ENCODE results near the gene CCNL2.
A peak's percentile ranks its signal among the peaks of the same experiment; 100 is the strongest.

CCNL2 gene

DNA sequence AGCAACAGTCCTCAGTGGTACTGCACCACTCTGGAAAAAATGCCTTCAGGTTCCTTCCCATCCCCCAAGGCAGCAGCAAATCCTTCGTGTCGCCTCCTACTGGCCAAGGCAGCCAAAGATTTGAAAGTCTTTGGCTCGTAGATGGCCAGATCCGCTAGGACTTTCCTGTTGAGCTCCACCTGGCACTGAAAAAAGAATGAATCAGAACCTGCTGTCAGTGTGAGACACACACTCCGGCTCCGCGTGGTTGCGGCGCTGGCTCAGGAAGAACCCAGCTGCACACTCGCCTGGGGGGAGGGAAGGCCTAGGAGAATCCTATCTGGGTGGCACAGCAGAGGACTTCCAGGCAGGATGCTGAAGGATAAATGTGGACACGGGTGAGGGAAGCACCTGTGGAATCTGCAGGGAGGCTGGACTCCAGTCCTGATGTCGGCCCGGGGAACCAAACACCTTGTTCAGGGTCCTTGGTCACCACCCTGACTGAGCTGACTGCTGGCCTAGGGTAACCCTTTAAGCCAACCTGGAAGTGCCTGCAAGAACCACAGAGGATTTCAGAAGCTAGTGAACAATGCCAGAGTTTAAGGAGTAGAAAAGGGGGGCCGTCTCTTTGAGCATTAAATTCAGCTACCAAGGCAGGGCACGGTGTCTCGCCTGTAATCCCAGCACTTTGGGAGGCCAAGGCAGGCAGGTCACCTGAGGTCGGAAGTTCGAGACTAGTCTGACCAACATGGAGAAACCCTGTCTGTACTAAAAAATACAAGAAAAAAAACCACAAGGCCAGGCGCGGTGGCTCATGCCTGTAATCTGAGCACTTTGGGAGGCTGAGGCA is 3.2 kb upstream of the CCNL2 start (continued):
- TF ChIP-seq ZNF174 (tag by site-specific recombination; IDR thresholded peaks at IDR 0.05) (no peak), ZSCAN16 (tag by site-specific recombination; IDR thresholded peaks at IDR 0.05) (peak; percentile 50; the same call in 1 of the 2 replicates), BCL11B (tag by site-specific recombination; IDR thresholded peaks at IDR 0.05; ENCODE audit: low read depth) (no peak), ZNF660 (tag by site-specific recombination; IDR thresholded peaks at IDR 0.05) (peak; percentile 27; the same call in 1 of the 2 replicates), ZNF184 (tag by site-specific recombination; IDR thresholded peaks at IDR 0.05) (0 out of 2 replicates have a peak, but pooled peaks have one; percentile 47), ZNF558 (tag by site-specific recombination; IDR thresholded peaks at IDR 0.05) (no peak), ZNF23 (tag by site-specific recombination; IDR thresholded peaks at IDR 0.05; ENCODE audit: borderline replicate concordance) (no peak)
- TF ChIP-seq, protein P1, sequence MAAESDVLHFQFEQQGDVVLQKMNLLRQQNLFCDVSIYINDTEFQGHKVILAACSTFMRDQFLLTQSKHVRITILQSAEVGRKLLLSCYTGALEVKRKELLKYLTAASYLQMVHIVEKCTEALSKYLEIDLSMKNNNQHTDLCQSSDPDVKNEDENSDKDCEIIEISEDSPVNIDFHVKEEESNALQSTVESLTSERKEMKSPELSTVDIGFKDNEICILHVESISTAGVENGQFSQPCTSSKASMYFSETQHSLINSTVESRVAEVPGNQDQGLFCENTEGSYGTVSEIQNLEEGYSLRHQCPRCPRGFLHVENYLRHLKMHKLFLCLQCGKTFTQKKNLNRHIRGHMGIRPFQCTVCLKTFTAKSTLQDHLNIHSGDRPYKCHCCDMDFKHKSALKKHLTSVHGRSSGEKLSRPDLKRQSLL (tag by site-specific recombination; IDR thresholded peaks at IDR 0.05): no peak
- TF ChIP-seq, protein P2, sequence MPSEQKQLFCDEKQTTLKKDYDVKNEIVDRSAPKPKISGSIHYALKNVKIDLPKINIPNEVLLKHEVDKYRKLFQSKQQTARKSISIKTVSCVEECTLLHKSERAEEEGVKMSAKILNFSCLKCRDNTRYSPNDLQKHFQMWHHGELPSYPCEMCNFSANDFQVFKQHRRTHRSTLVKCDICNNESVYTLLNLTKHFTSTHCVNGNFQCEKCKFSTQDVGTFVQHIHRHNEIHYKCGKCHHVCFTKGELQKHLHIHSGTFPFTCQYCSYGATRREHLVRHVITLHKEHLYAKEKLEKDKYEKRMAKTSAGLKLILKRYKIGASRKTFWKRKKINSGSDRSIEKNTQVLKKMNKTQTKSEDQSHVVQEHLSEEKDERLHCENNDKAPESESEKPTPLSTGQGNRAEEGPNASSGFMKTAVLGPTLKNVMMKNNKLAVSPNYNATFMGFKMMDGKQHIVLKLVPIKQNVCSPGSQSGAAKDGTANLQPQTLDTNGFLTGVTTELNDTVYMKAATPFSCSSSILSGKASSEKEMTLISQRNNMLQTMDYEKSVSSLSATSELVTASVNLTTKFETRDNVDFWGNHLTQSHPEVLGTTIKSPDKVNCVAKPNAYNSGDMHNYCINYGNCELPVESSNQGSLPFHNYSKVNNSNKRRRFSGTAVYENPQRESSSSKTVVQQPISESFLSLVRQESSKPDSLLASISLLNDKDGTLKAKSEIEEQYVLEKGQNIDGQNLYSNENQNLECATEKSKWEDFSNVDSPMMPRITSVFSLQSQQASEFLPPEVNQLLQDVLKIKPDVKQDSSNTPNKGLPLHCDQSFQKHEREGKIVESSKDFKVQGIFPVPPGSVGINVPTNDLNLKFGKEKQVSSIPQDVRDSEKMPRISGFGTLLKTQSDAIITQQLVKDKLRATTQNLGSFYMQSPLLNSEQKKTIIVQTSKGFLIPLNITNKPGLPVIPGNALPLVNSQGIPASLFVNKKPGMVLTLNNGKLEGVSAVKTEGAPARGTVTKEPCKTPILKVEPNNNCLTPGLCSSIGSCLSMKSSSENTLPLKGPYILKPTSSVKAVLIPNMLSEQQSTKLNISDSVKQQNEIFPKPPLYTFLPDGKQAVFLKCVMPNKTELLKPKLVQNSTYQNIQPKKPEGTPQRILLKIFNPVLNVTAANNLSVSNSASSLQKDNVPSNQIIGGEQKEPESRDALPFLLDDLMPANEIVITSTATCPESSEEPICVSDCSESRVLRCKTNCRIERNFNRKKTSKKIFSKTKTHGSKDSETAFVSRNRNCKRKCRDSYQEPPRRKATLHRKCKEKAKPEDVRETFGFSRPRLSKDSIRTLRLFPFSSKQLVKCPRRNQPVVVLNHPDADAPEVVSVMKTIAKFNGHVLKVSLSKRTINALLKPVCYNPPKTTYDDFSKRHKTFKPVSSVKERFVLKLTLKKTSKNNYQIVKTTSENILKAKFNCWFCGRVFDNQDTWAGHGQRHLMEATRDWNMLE (tag by site-specific recombination; conservative IDR thresholded peaks at IDR 0.05; ENCODE audit: low read depth): no peak

DNA sequence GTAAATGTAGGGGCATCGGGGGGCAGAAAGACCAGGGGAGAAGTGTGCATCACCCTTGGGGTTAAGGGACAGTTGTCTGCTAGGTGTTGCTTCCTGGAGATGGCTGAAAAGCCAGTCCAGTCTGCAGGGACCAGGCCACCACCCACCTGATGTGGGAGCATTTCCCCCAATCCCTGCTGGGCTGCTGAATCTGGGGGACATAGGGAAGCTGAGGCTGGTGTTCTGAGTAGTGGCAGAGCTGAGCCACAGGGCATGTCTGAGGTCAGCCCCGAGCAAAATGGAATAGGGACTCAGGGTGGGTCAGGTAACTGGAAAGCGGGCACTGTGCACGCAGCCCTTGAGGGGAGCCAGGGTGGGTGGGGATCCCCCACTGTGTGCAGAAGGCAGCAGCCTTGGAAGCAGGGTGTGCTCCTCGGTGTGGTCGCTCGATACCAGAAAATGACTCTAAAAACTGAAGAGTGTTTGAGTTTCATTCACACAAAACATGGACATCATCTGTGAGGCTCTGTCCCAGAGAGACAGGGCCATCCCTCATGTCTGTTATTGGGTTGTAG is 2.4 kb upstream of the CCNL2 start:
- no peaks in the 10 kb centered on the region for H3K4me1 ChIP-seq (ENCODE audit: control insufficient read depth, insufficient read depth, low read length)
- no peak overlapping the region for H3K4me3 ChIP-seq (ENCODE audit: low read depth, low read length)
- H3K27ac ChIP-seq (ENCODE audit: extremely low read depth, low read depth, low read length): peak overlapping the region; percentile 56
- no peaks in the 10 kb centered on the region for H3K9me3 ChIP-seq (ENCODE audit: control insufficient read depth, insufficient read depth, low read depth, low read length)
- peaks cover 26 to 84% of the 10 kb centered on the region in 2 experiments; a peak in 2 of 3 replicates for H3K36me3 ChIP-seq (ENCODE audit: control insufficient read depth in 2 of 2, insufficient read depth in 1 of 2, low read length in 2 of 2)
- TF ChIP-seq ZNF777 (tag by site-specific recombination; IDR thresholded peaks at IDR 0.05; ENCODE audit: borderline replicate concordance): no peak
- TF ChIP-seq, protein P3, sequence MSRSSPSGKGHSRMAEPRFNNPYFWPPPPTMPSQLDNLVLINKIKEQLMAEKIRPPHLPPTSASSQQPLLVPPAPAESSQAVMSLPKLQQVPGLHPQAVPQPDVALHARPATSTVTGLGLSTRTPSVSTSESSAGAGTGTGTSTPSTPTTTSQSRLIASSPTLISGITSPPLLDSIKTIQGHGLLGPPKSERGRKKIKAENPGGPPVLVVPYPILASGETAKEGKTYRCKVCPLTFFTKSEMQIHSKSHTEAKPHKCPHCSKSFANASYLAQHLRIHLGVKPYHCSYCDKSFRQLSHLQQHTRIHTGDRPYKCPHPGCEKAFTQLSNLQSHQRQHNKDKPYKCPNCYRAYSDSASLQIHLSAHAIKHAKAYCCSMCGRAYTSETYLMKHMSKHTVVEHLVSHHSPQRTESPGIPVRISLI (tag by site-specific recombination; IDR thresholded peaks at IDR 0.05): no peak
- CTCF ChIA-PET: interaction anchor here (0.6 to 1.9 kb wide), 5 partner anchors 10 to 41 kb away, joined by 3 to 9 read pairs (median 3); no protein-coding TSS in a partner anchor
- POLR2A ChIA-PET: interaction anchor here (0.8 to 2.5 kb wide), 6 partner anchors 13 to 135 kb away, joined by 3 to 7 read pairs (median 4); no protein-coding TSS in a partner anchor
